WTC11 (cell line): Measurements from ENCODE around the gene TNFRSF19.

ENCODE experiments used
- CREB1 ChIP-seq: sonication (generic); formaldehyde crosslinking; IDR thresholded peaks from 2 replicates; pipeline ENCODE4 v1.8.0; 2023; ENCODE audit warnings: mild to moderate bottlenecking, missing genetic modification reagents
- CTCF ChIP-seq: fragments of 200-600 bp; IDR thresholded peaks from 2 replicates; pipeline ENCODE4 v1.8.0; 2022; ENCODE audit warnings: antibody characterized with exemption
- JUN ChIP-seq: sonication (generic); formaldehyde crosslinking; IDR thresholded peaks from 2 replicates; pipeline ENCODE4 v1.8.0; 2023; ENCODE audit warnings: mild to moderate bottlenecking, missing genetic modification reagents
- MAX ChIP-seq: sonication (generic); formaldehyde crosslinking; IDR thresholded peaks from 2 replicates; pipeline ENCODE4 v1.8.0; 2022; ENCODE audit warnings: mild to moderate bottlenecking, missing genetic modification reagents
- NR3C1 ChIP-seq: sonication (generic); formaldehyde crosslinking; conservative IDR thresholded peaks from 2 replicates; pipeline ENCODE4 v1.8.1; 2023; ENCODE audit warnings: low read depth, mild to moderate bottlenecking, missing genetic modification reagents
- TEAD4 ChIP-seq: sonication (generic); formaldehyde crosslinking; IDR thresholded peaks from 2 replicates; pipeline ENCODE4 v1.8.0; 2022; ENCODE audit warnings: mild to moderate bottlenecking, missing genetic modification reagents

GRCh38 chr13:23632048-23632582 is 61.9 kb downstream of the TNFRSF19 start:
- TF ChIP-seq NR3C1 (no peak), CTCF (no peak), CREB1 (no peak), MAX (CRISPR knock-in tag) (no peak), JUN (CRISPR knock-in tag) (no peak), TEAD4 (CRISPR knock-in tag) (no peak)
